GM21825 (cell line): ENCODE measurements around the gene PDE4B.
"Not testable (repeated sequence)": the region's sequence is repeated elsewhere in the genome, so short reads cannot be mapped to it uniquely, and the experiment has no call there.

ENCODE experiments used
- ATAC-seq: cut with Tn5 transposase; IDR thresholded peaks from one replicate; pipeline ENCODE4 v1.9.1; 2021; ENCODE audit warnings: mild to moderate bottlenecking, moderate library complexity; ENCODE audit not compliant: unreplicated experiment

Gene PDE4B

DNA sequence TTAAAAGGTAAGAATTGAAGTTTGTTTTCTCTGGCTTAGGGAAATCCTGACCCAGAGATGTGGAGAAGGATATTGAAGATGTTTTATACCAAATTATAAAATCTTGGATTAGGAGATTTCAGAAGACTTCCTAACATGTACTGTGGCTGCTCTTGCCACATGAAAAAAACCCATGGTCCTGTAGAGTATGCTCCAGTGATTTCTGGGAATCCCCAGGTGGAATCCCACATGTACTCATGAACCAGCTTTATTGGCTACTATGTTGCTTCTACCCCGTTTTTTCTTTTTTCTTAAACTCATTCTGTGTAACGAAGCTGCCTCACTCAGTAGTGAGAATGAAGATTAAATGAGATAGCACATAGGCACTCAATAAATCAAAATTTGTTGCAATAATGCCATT is 608.5 kb downstream of the PDE4B start:
- ATAC-seq = no peak

DNA sequence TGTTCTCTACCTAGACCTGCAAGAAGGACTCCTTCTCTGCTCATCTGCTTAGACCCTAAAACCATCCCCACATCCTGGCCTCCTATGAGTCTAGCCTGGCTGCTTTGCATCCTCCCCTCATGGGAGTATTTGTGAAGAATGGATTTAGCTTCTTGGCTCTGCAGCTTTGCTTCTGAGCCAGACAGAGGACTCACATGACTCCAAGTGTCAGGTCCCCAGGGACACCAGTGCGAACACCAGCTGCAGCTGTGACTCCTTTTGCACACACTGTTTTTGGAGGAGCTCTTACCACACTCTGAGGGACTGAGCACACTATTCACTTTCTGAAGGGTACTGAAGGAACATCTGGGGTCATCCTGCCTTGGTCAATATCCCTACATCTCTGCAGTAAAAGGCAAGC is 609.5 kb downstream of the PDE4B start:
- peak; percentile 83 for ATAC-seq

GRCh38 chr1:66403007-66403731 is 610.5 kb downstream of the PDE4B start:
- no peak for ATAC-seq

- ATAC-seq = no peak
Measured at GRCh38 chr1:66405061-66405460, 612.4 kb downstream of the PDE4B start.

GRCh38 chr1:66411449-66411848 is 618.8 kb downstream of the PDE4B start:
- not testable (repeated sequence) for ATAC-seq

- ATAC-seq = no peak
Measured at GRCh38 chr1:66412704-66413103, 620.0 kb downstream of the PDE4B start.

DNA sequence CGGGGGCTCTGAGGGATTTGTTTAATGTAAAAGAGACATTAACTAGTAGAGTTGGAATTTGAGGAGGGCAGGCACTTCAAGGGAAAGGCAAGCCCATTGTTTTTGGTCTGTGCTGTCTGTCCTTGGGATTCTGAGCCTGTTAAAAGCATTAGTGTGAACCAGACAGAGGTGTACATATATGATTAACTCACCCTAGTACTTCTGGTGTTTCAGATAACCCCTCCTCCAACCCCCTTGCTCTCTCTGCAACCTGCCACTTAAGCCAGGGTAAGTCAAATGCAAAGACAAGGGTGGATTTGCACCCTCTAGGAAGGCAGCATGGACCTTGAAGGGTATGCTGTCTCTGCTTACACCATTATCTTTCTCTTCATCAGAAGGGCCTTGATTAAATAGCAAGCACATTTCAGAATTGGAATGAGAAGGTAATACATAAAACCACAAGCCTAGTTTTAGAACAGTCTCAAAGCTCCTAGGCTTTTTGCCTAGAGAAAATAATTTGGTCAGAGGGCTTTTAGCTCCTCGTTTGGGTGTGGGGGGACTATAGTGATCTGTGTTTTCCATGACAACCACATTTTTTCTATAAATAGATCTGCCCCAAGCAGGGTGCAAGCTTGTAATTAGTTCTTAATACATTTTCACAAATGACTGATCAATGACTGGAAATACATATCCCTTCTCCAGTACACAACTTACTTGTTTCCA is 620.6 kb downstream of the PDE4B start:
- peak; percentile 91 for ATAC-seq

GRCh38 chr1:66413838-66414175 is 621.1 kb downstream of the PDE4B start:
- no peak for ATAC-seq

GRCh38 chr1:66415281-66415680 is 622.6 kb downstream of the PDE4B start:
- ATAC-seq = no peak

GRCh38 chr1:66415866-66416265 is 623.2 kb downstream of the PDE4B start:
- ATAC-seq = no peak

DNA sequence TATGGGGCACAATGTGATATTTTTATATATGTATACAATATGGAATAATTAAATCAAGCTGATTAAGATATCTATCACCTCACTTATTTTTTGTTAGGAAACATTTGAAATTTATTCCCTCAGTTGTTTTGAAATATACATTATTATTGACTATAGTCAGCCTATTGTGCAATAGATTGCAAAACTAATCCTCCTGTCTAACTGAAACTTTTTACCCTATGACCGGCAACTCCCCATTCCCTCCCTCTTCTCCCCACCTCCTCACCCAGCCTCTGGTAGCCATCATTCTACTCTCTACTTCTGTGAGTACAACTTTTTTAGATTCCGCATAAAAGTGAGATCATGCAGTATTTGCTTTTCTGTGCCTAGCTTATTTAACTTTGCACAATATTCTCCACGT is 623.6 kb downstream of the PDE4B start:
- no peak for ATAC-seq

- ATAC-seq = no peak
Measured at GRCh38 chr1:66418021-66418420, 625.3 kb downstream of the PDE4B start.

- ATAC-seq = not testable (repeated sequence)
Measured at GRCh38 chr1:66420171-66420570, 627.5 kb downstream of the PDE4B start.

- ATAC-seq = not testable (repeated sequence)
Measured at GRCh38 chr1:66420906-66421305, 628.2 kb downstream of the PDE4B start.

- ATAC-seq = no peak
Measured at GRCh38 chr1:66422804-66423203, 630.1 kb downstream of the PDE4B start.
